Upper lobe of left lung (tissue), 4 donors: ENCODE results near the gene KCNK3.

ENCODE experiments used
- POLR2AphosphoS5 ChIP-seq, 2 donors: sonication (generic); formaldehyde crosslinking; IDR thresholded peaks; one replicate each; pipeline ENCODE4 v1.5.1; 2017; ENCODE audit warnings: antibody characterized with exemption in 2 of 2
- TF ChIP-seq, protein P1 (sequence below), 6 experiments: fragments of 450-650 bp in 4 of 6; fragments of 200-600 bp in 2 of 6; sonication (generic) in 2 of 6; IDR thresholded peaks; one replicate each; pipeline ENCODE4 v1.5.1; 2016 to 2019; ENCODE audit warnings: antibody characterized with exemption in 6 of 6

DNA sequence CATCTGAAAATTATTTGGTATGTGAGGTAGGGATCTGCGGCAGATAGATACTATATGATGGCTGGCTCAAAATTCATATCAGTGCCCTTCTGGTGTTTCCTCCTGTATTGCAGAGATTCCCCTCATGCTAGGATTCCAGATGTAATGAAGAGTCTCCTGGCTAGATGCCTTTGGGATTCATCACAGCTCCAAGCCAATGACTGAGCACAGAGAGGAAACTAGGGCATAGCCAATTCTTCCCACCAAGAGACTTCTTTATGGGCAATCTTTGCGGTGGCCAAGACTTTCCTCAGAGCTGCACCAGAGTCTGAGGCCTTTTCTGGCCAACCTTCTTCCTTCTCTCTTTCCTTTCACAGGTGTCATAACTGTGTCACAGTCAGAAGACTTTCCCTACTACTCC lies 25.9 kb upstream of the KCNK3 start:
- TF ChIP-seq, protein P1, sequence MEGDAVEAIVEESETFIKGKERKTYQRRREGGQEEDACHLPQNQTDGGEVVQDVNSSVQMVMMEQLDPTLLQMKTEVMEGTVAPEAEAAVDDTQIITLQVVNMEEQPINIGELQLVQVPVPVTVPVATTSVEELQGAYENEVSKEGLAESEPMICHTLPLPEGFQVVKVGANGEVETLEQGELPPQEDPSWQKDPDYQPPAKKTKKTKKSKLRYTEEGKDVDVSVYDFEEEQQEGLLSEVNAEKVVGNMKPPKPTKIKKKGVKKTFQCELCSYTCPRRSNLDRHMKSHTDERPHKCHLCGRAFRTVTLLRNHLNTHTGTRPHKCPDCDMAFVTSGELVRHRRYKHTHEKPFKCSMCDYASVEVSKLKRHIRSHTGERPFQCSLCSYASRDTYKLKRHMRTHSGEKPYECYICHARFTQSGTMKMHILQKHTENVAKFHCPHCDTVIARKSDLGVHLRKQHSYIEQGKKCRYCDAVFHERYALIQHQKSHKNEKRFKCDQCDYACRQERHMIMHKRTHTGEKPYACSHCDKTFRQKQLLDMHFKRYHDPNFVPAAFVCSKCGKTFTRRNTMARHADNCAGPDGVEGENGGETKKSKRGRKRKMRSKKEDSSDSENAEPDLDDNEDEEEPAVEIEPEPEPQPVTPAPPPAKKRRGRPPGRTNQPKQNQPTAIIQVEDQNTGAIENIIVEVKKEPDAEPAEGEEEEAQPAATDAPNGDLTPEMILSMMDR (IDR thresholded peaks at IDR 0.05), result no peak
- TF ChIP-seq POLR2AphosphoS5 (IDR thresholded peaks at IDR 0.05), result no peak
